ENCODE data around the gene ASB13.

The ASB13 gene, protein sequence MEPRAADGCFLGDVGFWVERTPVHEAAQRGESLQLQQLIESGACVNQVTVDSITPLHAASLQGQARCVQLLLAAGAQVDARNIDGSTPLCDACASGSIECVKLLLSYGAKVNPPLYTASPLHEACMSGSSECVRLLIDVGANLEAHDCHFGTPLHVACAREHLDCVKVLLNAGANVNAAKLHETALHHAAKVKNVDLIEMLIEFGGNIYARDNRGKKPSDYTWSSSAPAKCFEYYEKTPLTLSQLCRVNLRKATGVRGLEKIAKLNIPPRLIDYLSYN

DNA sequence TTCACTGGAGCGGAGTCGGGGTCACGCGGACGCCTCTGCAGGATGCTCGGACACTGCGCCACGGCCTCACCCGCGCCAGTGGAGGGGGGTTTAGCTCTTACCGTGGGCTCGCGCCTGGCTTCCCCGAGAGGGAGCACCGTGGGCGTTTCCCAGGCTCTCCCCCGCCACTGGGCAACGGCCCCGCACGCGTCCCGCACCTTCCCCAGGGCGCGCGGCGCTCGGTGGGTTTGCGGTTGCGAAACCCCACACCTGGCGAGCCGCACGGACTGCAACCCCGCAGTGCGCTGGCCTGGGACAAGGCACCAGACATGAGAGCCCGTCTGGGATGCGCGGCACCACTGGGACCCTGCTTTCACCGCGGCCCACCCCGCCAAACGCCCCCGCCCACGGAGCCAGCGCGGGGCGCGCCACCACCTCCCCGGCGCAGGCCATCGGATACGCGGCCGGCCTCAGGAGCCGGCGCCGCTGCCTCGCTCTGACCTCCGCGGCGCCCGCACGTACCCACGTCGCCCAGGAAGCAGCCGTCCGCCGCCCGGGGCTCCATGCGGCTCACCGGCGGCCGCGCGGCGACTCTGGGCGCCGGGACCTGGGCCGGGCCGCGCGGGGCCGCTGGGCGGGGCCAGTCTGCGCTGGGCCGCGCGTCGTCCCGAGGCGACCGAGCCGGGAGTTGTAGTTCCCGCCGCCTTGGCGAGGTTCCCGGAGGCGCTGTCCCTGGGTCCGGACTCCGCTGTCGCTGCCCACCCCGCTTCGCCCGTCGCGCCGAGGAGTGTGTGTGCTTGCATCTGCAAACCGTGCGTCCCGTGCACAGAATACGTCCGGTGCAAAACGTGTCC is at the start of gene ASB13:
Gene ASB13 (minus strand): TSS at position 588 of the 833 bp plus-strand sequence. CDS start 44 bp downstream, at position 544.
- in situ Hi-C loops (cut with MboI; ENCODE audit: low sequenced_read_pairs): no loop called here

DNA sequence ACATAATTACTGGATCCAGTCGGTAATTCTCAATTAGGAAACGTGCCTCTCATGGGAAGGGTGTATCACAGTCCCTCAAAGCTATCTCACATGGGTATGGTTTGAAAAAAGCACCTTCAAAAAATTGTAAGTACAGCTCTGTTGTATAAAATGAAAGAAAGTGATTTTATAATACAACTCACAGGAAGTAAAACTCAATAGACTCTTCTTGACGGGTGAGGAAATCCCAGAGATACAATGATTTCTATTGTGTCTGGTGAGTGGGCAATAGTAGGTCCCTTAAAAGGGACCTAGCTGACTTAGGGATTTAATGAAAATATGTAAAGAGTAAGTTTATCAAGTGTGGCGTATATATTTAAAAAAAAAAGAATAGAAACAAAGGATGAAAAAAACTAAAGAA is 45.2 kb upstream of the ASB13 start:
- in situ Hi-C loops (cut with MboI; ENCODE audit: low sequenced_read_pairs): no loop called here

DNA sequence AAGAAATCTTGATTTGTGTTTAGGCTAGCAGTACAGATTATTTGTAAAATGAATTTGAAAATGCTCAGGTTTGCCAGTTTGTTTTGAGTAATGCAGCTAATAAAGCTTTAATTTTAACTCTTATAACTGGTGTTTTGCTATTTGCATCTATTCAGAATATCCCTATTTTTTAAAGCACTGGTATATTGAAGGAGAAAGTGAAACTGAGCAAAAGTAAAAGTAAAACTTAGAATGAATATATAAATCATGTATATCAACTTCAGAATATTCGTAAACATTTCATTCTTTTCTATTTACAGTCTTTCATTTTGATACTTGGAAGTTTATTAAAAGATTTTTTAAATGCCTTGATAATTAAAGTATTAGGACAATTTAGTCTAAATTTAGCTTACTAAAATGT is 44.5 kb upstream of the ASB13 start:
- in situ Hi-C loops (cut with MboI; ENCODE audit: low sequenced_read_pairs): no loop called here

DNA sequence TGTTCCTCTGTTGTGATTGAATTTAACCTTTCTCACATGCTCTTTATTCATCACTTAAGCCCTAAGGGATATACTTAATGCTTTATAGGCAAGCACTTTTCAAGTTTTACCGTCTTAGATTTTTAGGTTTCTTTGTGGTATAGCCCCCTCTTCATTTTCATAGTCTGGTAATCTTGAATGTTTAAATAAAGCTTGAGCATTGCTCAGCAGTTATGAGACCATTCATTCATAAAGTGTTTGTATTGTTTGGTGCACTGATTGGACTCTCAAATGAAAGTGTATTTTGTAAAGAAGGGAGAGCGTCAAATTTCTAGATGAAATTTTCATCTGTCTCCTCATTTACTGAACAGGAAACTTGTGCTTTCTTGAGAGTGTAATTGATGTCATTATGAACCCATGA is 43.5 kb upstream of the ASB13 start:
- in situ Hi-C loops (cut with MboI; ENCODE audit: low sequenced_read_pairs): no loop called here

DNA sequence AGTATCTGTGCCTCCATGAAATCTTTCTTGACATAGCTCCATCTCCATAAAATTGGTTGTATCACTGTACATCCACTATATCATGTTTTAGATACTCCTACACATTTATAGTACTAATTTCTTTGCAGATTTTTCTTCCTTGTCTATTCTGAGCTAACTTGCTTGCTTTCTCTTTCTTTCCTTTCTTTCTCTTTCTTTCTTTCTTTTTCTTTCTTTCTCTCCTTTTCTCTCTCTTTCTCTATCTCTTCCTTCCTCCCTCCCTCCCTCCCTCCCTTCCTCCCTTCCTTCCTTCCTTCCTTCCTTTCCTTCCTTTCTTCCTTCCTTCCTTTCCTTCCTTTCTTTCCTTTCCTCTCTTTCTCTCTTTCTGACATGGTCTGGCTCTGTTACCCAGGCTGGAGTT is 42.0 kb upstream of the ASB13 start:
- in situ Hi-C loops (cut with MboI; ENCODE audit: low sequenced_read_pairs): no loop called here

DNA sequence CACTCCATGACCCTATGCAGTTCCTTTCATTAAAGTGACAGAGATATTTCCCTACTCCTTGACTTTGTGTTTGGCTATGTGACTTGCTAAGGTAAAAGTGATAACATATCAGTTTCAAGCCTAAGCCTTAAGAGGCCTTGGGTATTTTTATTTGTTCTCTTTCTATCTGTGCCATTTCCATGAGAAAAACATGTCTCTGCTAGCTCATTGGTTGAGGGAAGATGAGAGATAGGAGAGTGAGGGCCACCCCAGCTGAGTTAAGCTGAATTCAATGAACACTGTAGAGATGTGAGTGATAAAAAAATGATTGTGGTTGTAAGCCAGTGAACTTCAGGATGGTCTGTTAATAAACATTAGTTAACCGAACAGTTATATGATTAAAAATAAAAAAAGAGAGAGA is 31.7 kb upstream of the ASB13 start:
- in situ Hi-C loops (cut with MboI; ENCODE audit: low sequenced_read_pairs): no loop called here

DNA sequence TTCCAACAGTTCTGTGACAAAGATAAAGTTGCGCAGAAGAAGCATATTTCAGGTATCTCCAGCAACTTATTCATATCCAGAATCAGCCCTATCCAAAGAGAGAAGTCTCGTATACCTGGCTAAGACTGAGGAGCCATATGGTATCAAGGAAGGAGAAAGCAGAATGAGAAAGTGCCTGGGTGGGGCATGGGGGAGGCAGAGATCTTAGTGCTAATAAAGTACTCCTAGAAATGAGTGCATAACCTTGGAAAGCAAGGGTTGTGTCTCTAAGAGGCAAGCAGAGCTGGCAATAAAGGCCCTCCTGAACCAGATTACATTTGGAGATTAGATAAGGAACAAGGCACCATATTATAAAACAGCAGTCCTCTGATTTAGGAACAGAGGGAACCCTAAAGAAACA is 30.9 kb upstream of the ASB13 start:
- in situ Hi-C loops (cut with MboI; ENCODE audit: low sequenced_read_pairs): no loop called here

DNA sequence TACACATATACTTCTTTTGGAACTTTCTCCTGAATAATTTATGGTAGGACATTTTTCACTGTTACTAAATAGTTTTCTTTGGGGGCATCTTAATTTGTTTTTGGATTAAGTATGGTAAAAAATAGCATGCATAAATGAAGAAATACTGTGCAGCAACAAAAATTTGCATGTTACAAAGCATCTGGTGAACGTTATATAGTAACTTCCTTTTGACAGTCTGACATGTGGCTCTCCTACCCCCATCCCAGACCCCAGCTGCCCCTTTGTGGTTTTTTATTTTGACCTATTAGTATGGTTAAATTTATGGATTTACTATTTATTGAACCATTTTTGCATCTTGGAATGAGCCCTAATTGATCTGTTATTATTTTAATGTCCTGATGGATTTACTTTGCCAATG is 28.2 kb upstream of the ASB13 start:
- in situ Hi-C loops (cut with MboI; ENCODE audit: low sequenced_read_pairs): no loop called here

DNA sequence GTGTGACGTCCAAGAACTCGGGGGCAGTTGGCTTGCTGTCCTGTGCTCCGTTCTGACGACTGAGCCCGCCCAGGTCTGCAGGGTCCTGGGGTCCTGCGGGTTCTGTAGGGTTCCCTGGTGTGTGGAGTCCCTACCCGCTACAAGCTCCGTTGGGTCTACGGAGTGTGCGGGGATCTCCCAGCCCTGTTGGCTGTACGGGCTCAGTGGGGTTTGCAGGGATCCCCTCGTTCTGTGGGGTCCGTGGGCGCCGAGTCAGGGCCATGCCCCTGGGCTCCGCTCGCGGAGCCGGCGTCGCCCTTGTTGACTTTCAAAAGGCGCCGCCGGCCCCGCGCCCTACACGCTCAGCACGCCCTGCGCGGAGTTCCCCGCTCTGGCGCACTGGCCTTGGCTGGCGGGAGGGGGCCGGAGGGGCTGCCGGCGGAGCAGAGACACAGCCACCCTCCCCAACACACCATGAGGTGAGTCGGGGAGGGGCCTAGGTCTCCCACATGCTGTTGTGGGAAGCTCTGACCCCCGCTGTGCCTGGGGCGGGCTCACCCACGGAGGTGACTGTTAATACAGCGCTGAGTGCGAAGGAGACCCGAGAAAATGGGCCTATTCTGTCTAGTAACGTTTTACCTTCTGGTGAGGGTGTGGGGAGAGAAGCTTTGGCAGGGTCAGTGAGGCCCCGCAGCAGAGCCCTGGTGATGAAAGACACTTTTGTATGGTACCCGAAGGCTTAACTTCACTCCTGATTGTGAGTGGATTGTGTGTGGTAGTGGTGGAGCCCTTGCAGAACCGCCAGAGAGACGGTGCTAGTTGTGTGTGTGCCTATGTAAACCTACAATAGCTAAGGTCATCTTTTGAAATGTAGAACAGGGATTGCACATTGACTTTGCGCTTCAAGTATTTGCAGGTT is 26.3 kb upstream of the ASB13 start:
- in situ Hi-C loops (cut with MboI; ENCODE audit: low sequenced_read_pairs): no loop called here

DNA sequence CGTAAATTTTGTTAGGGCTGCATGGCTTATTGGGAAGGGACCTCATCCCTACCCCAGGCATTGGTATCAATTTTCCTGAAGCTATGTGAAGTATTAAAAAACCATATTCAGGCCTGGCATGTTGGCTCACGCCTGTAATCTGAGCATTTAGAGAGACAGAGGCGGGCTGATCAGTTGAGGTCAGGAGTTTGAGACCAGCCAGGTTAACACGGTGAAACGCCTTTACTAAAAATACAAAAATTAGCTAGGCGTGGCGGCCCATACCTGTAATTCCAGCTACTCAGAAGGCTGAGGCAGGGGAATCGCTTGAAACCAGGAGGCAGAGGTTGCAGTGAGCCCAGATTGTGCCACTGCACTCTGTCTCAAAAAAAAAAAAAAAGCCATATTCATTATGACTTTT is 25.4 kb upstream of the ASB13 start:
- in situ Hi-C loops (cut with MboI; ENCODE audit: low sequenced_read_pairs): no loop called here

DNA sequence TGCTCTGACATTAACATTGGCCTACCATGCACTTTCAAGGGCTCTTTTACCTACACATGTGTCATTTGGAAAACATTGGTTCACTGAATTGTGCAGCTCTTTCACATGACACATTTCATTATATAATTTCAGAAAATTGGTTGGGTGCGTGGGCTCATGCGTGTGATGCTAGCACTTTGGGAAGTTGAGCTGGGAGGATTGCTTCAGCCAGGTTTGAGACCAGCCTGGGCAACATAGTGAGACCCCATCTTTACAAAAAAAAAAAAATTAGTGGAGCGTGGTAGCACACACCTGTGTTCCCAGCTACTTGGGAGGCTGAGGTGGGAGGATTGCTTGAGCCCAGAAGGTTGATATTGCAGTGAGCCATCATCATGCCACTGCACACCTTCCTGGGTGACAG is 22.2 kb upstream of the ASB13 start:
- in situ Hi-C loops (cut with MboI; ENCODE audit: low sequenced_read_pairs): no loop called here

DNA sequence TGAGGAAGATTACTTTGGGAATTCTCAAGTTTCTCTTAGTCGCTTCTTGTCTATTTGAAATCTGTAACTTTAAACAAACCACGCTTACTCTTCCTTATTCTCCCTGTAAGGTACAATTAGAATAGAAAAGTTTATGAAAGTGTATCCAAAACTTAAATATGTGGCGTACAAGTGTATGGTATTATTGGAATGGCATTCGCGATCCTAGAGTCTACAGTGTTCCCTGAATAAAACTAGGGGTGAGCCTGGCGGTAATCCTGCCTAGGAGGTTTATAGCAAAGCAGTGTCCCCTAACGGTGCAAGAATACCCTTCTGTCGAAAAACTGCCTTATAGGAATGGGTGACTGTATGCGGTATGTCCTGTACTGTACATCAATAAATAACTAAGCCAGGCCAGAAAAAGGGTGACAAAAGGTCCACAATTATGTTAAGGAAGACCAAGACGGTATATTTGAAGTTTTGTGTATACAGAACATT is 19.4 kb upstream of the ASB13 start:
- in situ Hi-C loops (cut with MboI; ENCODE audit: low sequenced_read_pairs): no loop called here

DNA sequence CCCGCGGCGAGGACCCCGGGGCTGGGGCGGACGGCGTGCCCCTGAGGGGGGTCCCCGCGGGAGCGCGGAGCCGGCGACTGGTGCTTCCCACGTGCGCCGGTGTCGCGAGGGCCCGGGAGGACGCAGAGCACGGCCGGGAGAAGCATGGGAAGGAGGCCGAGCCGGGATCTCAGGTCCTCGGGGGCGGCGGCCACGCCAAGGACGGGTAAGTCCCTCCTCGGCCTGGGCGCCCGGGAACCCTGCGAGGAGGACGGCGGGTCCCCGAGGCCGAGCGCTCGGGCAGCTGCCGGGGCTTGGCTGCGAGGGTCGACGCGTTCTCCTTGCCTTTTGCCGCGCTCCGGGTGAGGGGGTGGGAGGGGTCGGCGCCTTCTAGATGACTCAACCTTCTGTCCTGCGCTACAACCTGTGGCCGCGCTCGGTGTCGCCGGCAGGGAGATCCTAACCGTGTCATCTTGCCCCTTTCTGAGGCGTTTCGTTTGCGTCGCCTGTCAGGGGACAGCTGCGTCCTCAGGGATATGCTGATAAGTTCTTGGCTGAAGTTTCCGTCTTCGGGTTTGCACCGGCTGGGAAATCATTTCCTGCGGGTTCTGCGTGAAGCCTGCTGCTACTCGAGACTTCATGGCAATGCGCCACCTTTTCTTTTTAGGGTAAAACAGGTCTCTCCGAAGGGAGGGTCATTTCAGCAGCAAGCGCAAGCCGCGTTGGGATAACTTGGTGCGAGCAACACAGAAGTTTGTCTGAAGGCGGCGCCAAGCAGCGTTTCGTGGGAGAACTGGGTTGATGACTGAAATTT is 18.8 kb upstream of the ASB13 start:
- in situ Hi-C loops (cut with MboI; ENCODE audit: low sequenced_read_pairs): no loop called here

DNA sequence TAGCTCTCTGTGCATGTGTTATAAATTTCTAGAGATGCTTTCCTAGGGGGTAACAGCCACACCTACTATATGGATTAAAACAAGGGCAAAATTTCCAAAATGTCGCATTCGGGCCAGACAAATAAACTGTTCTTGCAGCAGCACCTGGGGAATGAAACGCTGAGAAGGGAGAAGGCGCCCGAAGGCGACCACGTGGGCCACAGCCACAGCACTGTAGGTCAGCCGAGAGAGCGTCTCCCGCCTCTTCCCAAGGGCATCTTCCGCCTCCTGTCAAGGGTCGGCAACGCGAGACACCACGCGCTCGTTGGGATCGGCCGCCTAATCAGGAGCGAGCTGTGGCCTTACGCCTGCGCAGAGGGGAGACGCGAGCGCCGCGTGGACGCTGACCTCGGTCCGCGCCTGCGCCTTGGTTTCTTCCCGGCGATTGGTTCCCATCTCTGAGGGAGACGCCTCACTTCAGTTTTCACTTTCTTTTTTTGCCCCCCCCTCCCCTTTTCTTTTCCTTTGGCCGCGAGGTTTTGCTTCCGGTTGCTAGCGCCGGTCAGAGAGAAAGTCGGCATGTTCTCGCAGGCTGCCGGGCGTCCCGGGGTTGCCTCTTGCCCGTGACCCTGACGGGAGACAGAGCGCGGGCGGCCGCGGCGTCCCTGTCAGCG is 18.0 kb upstream of the ASB13 start, which contains the start of gene TASOR2:
Gene TASOR2 (plus strand): TSS at position 521 of the 653 bp plus-strand sequence. CDS start 35,805 bp downstream, outside the sequence.
- in situ Hi-C loops (cut with MboI; ENCODE audit: low sequenced_read_pairs): no loop called here

DNA sequence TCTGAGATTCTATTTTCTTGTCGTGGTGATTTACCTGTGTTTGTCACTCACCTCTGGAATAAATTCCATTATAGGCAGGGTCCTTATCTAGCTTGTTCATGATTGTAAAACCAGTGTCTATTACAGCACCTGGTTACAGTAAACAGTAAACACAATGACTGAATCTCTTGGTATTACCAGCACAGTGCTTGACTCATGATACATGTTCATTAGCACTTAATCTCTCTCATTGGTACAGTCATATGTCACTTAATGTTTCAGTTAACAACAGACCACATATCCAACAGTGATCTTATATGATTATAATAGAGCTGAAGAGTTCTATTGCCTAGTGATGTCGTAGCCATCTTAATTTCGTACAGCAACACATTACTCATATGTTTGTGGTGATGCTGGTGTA is 16.7 kb upstream of the ASB13 start:
- in situ Hi-C loops (cut with MboI; ENCODE audit: low sequenced_read_pairs): no loop called here

DNA sequence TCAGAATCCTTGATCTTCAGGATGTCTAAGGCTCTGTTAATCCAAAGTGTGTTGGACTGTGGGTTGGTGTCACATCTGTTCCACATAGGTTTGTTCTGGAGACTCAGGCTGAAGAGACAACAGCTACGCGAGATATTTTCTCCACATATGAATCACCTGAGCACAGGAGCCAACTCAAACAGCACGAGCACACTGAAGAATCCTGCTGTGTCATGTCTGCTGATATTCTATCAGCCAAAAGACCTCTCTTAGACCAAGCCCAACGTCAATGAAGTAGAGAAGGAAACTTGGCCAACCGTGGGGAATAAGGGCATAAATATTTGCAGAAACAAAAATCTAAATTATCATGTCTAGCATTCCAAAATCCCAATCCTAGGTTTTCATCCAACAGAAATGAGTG is 15.5 kb upstream of the ASB13 start:
- in situ Hi-C loops (cut with MboI; ENCODE audit: low sequenced_read_pairs): no loop called here

DNA sequence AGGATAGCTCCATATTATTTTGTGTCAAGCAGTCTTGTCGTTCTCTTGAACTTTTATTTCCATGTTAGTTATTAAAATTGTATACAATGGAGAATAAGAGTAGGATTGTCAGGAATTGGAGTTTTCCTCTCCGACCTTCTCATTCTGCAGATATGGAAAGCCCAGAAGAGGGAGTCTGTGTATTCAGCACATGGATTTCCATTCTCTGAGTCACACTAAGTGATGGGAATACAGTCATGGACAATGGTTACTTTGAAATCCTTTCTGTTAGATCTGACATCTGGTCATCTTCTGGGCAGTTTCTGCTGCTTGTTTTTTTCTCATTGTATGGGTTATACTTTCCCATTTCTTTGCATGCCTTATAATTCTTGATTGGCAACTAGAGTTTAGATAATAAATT is 13.2 kb upstream of the ASB13 start:
- in situ Hi-C loops (cut with MboI; ENCODE audit: low sequenced_read_pairs): no loop called here

DNA sequence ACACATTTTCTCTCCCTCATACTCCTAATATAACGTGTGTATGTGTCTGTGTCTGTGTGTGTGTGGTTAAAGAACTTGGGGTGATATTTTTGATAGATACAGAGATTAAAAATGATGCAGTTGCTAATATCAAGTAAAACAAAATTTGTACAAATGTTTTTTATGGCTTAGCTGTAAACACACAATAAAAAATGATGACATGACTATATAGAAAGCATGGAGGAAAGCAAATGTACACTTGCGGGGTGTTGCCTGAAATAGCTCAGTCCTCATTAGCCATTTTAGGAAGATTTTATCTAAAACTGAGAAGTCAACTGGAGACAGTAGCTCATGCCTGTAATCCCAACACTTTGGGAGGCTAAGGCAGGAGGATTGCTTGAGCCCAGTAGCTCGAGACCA is 12.6 kb upstream of the ASB13 start:
- in situ Hi-C loops (cut with MboI; ENCODE audit: low sequenced_read_pairs): no loop called here

DNA sequence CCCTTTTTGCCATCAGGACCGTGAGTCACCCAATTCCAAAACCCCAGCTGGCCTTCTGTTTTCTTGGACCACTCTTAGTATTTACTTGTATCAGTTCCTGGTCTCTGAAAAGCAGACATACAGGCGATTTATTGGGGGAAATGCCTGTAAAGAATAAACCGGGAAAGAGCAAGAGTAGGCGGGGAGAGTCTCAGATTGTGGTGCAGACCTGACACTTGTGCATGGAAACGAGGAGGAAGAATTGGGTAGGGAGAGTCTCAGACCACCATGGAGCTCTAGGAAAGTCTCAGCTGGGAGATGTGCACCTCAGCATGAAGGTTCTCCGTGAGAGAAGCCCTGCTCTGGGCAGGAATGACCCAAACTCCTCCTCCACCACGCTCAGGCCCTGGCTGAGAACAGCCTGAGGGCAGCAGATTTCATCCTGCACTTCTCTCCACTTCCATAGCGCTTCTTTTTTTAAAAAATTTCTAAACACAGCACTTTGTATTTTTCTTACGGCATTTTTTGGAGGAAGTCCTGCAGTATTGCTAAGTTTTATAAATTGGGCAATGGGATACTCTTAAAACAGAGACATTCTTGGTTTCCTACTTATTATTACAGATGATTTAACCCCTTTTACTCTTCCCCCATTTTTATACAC is 12.1 kb upstream of the ASB13 start:
- in situ Hi-C loops (cut with MboI; ENCODE audit: low sequenced_read_pairs): no loop called here

Data from HL-60/S4 treated with retinoic acid at 250 ng/mL for 4 days and 3 days (cell line).